GM21515 (cell line): ENCODE data around the gene NR2F1.

Source experiments
- ATAC-seq: cut with Tn5 transposase; IDR thresholded peaks from one replicate; pipeline ENCODE4 v1.9.1; 2021; ENCODE audit not compliant: unreplicated experiment

Gene NR2F1

GRCh38 chr5:93635991-93636390 lies 53.0 kb downstream of the NR2F1 start:
- no peak for ATAC-seq

- no peak for ATAC-seq
These were observed 53.8 kb downstream of the NR2F1 start for GRCh38 chr5:93636837-93637236.

- no peak for ATAC-seq
These were observed 54.7 kb downstream of the NR2F1 start for GRCh38 chr5:93637697-93638096.

GRCh38 chr5:93642526-93642925 lies 59.5 kb downstream of the NR2F1 start:
- ATAC-seq: no peak
